LNCaP clone FGC (cell line): Measurements from ENCODE around the gene ZNF735.
"Not testable (repeated sequence)": the region's sequence is repeated elsewhere in the genome, so short reads cannot be mapped to it uniquely, and the experiment has no call there.

Experiments
- DNase-seq: peaks from one replicate; pipeline ENCODE4 v3.0.0-alpha.2; 2011; ENCODE audit warnings: low read depth
- H3K4me3 ChIP-seq: 2 replicates; pipeline ENCODE4 v1.5.1; 2011; ENCODE audit warnings: mild to moderate bottlenecking, low read depth, low read length, control low read depth
- CTCF ChIP-seq: IDR thresholded peaks from 2 replicates; pipeline ENCODE4 v1.5.1; 2012; ENCODE audit warnings: mild to moderate bottlenecking; ENCODE audit not compliant: control insufficient read depth, insufficient read depth; ENCODE audit errors: extremely low read depth

Gene ZNF735

GRCh38 chr7:64223366-64223765 lies 16.4 kb downstream of the ZNF735 start:
- DNase-seq, result no peak
- no peak overlapping the region for H3K4me3 ChIP-seq
- TF ChIP-seq CTCF, result no peak

GRCh38 chr7:64228174-64228573 lies 21.2 kb downstream of the ZNF735 start, which contains the start of gene ZNF679:
Gene ZNF679, plus strand, starts transcription at chr7:64228474. Its CDS starts 20,644 bp downstream, at chr7:64249118.
- H3K4me3 ChIP-seq, DNase-seq: not testable (repeated sequence)

- DNase-seq, result no peak
- TF ChIP-seq CTCF, result no peak
These were observed 59.4 kb downstream of the ZNF735 start for GRCh38 chr7:64266341-64266919.

More at GRCh38 chr7:64266341-64266919, 59.4 kb downstream of the ZNF735 start:
- no peak overlapping the region for H3K4me3 ChIP-seq
